ENCODE measurements around the gene ENTPD7.
"Not testable (repeated sequence)": the region's sequence is repeated elsewhere in the genome, so short reads cannot be mapped to it uniquely, and the experiment has no call there.

ENTPD7 gene

GRCh38 chr10:99742701-99743100, 83.4 kb downstream of the ENTPD7 start:
- DNase-seq, result no peak

GRCh38 chr10:99743841-99744240, 84.5 kb downstream of the ENTPD7 start:
- DNase-seq, result no peak

GRCh38 chr10:99746166-99746565, 86.9 kb downstream of the ENTPD7 start:
- not testable (repeated sequence) for DNase-seq

GRCh38 chr10:99748823-99749451, 89.6 kb downstream of the ENTPD7 start:
- DNase-seq, result no peak

- DNase-seq, result no peak
Observed at GRCh38 chr10:99750641-99751040, 91.3 kb downstream of the ENTPD7 start.

- no peak for DNase-seq
Observed at GRCh38 chr10:99754670-99755069, 95.4 kb downstream of the ENTPD7 start.
